GM18499 (cell line): ENCODE measurements around the gene GBP3.
"Not testable (repeated sequence)": the region's sequence is repeated elsewhere in the genome, so short reads cannot be mapped to it uniquely, and the experiment has no call there.

ENCODE experiments used
- ATAC-seq: cut with Tn5 transposase; IDR thresholded peaks from one replicate; pipeline ENCODE4 v1.9.1; 2021; ENCODE audit warnings: moderate number of reproducible peaks; ENCODE audit not compliant: insufficient read depth, unreplicated experiment

GBP3 gene

GRCh38 chr1:89041119-89041641 lies 18.5 kb upstream of the GBP3 start:
- peak; percentile 96 for ATAC-seq

- no peak for ATAC-seq
These were observed 17.6 kb upstream of the GBP3 start for GRCh38 chr1:89040315-89040626.

- no peak for ATAC-seq
These were observed 14.5 kb upstream of the GBP3 start for GRCh38 chr1:89037186-89037585.

- ATAC-seq = no peak
These were observed 12.4 kb upstream of the GBP3 start for GRCh38 chr1:89035080-89035479.

GRCh38 chr1:89034004-89034403 lies 11.3 kb upstream of the GBP3 start:
- ATAC-seq = not testable (repeated sequence)

- ATAC-seq = not testable (repeated sequence)
These were observed 6.4 kb upstream of the GBP3 start for GRCh38 chr1:89029051-89029450.

- no peak for ATAC-seq
These were observed 3.3 kb upstream of the GBP3 start for GRCh38 chr1:89025928-89026327.

GRCh38 chr1:89023026-89023425 lies 360 bp upstream of the GBP3 start:
- ATAC-seq = peak; percentile 9

- not testable (repeated sequence) for ATAC-seq
These were observed 4.3 kb downstream of the GBP3 start for GRCh38 chr1:89018318-89018717.

- no peak for ATAC-seq
These were observed 14.2 kb downstream of the GBP3 start for GRCh38 chr1:89008511-89008910.

- ATAC-seq = no peak
These were observed 17.1 kb downstream of the GBP3 start for GRCh38 chr1:89005286-89006151.

GRCh38 chr1:89002176-89002575 lies 20.5 kb downstream of the GBP3 start:
- ATAC-seq = not testable (repeated sequence)

GRCh38 chr1:89001510-89001909 lies 21.2 kb downstream of the GBP3 start:
- ATAC-seq = no peak

- peak; percentile 87 for ATAC-seq
These were observed 23.9 kb downstream of the GBP3 start for GRCh38 chr1:88998716-88999115.

- no peak for ATAC-seq
These were observed 32.2 kb downstream of the GBP3 start for GRCh38 chr1:88990426-88990825.

- ATAC-seq = no peak
These were observed 37.0 kb downstream of the GBP3 start for GRCh38 chr1:88985692-88986091.

GRCh38 chr1:88985032-88985431 lies 37.6 kb downstream of the GBP3 start:
- ATAC-seq = no peak

GRCh38 chr1:88984569-88984968 lies 38.1 kb downstream of the GBP3 start:
- no peak for ATAC-seq

GRCh38 chr1:88983791-88984559 lies 38.7 kb downstream of the GBP3 start:
- no peak for ATAC-seq

- ATAC-seq = no peak
These were observed 40.6 kb downstream of the GBP3 start for GRCh38 chr1:88982055-88982454.

GRCh38 chr1:88981506-88981905 lies 41.2 kb downstream of the GBP3 start:
- ATAC-seq = not testable (repeated sequence)
